GM19351 (cell line): ENCODE results near the gene NUP98.
"Not testable (repeated sequence)": the region's sequence is repeated elsewhere in the genome, so short reads cannot be mapped to it uniquely, and the experiment has no call there.

Experiments
- ATAC-seq: cut with Tn5 transposase; IDR thresholded peaks from one replicate; pipeline ENCODE4 v1.9.1; 2021; ENCODE audit warnings: mild to moderate bottlenecking, moderate library complexity; ENCODE audit not compliant: unreplicated experiment

NUP98 gene

GRCh38 chr11:3679077-3679476, 118.3 kb downstream of the NUP98 start:
- ATAC-seq = no peak

DNA sequence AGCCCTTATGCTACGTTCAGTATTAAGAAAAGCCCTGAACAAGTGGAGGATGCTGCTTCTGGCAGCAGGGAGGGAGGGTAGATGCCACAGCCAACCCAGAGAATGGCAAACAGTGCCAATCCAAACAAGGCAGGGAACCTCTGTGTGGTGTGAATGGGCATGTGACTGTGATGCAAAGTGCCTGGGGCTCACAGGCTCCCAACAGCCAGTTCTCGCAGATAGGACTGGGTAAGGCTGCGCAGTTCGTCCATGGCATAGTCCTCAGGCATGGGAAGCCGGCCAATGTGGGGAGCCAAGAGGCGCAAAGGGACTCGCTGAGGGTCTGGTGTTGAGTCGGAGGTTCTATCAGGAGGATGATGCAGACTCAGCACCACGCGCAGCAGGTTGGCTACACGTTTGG, 121.4 kb downstream of the NUP98 start:
- ATAC-seq = no peak

- ATAC-seq = no peak
Observed at GRCh38 chr11:3674189-3674588, 123.2 kb downstream of the NUP98 start.

GRCh38 chr11:3671334-3672254, 125.8 kb downstream of the NUP98 start, which contains the start of gene CHRNA10:
Gene CHRNA10 (minus strand): TSS chr11:3671384. CDS start chr11:3671312, 72 bp downstream.
- ATAC-seq = no peak

DNA sequence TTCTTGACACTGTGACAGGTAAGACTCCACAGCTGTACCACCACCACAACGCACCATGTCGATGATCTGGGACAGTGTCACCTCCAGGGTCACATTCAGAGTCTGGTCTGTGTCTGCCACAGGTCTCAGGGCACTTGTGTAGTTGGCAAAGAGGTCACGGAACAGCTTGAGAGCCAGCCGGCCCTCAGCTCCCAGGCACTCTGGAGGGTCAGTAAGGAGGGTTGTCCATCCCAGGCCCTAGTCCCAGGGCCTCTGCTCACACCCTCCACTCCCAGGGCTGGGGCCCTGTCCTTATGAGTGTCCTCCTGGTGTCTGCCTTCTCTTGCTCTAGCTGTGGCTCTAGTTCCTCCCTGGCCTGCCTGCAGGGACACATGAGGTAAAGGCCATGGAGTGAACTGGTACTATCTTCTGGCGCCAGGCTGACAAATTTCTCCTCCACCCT, 127.6 kb downstream of the NUP98 start:
- ATAC-seq = no peak

DNA sequence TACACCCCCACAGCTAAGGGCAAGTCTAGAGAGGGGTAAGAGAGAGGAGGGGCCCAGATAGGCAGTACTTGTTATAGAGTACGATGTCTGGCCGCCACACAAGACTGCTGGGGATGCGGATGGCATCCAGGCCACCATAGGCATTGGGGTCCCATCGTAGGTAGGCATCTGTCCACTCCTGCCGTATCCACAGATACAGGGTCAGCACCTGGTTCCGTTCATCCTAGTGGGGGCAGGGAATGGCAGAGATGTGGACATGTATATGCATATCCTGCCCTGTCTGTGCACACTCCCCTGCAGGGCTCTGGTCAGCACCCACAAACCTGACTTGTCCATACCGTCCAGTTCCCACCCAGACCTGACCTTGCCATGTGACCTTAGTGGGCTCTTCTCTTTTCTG, 128.2 kb downstream of the NUP98 start:
- no peak for ATAC-seq

DNA sequence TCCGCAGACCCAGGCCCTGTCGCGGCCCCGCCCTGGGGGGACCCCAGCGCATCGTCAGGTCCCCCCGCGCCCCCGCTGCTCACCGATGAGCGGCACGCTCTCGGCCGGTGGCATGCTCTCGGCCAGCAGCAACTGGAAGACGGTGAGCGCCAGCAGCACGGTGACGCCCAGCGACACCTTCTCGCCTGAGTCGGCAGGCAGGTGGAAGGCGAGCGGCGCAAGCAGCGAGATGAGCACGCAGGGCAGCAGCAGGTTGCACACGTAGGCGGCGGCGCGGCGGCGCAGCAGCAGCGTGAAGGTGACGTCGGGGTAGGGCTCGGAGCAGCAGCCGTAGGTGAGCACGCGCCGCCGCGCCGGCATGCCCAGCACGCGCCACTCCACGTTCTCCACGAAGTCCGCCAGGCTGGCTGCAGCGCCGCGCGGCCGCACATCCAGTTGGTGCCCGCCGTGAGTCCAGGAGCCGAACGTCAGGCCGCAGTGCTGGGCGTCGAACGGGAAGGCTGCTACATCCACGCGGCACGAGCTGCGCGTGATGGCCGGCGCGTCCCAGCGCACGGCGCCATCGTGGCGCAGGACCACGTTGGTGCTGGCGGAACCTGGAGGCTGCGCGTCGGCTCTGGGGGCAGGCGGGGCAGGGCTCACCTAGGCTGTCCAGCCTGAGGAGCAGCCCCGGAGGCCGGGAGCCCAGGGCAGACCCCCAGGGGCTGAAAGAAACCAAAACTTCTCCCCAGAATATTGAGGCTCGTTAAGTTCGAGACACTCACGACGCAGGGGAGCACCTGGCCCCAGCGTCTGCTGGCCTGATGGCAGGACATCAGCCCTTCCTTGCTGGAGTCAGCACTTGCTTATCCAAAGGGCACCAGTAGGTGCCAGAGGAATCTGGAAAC, 130.0 kb downstream of the NUP98 start:
- ATAC-seq = no peak

GRCh38 chr11:3666023-3666530, 131.3 kb downstream of the NUP98 start:
- ATAC-seq = no peak

DNA sequence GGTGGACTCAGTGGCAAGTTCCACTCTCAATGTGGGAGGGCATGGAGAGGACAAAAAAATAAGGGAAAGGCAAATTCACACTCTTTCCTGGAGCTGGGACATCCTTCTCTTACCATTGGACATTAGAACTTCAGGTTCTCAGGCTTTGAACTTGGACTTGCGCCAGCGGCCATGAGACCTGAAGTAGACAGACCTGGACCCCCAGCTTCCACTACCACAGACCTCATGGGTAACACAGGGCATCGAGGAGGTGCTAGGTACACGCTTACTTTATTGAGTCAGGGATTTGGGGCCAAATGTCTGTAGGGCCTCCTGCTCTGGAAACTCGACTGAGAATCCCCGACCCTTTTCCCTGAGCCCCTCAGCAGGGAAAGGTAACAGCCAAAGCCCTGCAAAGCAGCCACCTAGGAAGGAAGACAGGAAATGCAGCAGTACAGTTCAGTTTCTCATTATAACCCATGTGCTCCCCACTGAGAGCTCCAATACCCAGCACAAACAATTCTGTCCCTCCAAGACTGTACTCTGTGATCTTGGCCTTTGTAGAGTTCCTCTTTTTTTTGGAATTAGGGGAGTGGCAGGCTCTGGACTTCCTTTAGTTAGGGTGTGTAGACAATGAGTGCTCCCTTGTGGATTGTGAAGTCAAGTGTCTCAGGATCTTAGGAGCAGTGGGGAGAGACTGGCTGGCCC, 131.9 kb downstream of the NUP98 start:
- ATAC-seq = no peak

DNA sequence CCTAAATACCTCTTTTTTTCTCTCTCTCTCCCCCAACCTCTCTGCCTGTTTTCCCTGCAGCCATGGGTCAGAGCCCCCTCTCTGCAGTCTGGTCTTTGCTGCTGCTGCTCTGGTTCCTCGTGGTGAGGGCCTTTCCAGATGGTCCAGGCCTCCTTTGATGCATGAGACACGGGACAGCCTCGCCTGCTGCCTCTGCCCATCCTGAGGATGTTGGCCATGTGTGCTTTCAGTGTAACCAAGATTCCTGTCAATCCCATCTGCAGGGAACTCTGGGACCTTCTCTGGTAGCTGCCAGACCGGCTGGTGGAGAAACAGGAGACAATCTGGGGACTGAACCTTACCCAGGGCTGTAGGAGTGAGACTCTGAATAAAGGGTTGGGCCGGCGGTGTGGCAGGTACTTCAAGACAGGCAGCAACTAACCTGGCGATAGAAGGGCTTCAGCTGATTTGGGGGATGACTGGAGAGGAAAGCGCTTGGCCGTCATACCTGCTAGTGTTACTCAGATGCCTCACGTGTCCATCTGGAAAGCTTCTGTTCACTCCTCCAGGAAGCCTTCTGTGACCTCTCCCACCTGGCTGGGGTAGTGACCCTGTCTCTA, 133.2 kb downstream of the NUP98 start:
- ATAC-seq = no peak

DNA sequence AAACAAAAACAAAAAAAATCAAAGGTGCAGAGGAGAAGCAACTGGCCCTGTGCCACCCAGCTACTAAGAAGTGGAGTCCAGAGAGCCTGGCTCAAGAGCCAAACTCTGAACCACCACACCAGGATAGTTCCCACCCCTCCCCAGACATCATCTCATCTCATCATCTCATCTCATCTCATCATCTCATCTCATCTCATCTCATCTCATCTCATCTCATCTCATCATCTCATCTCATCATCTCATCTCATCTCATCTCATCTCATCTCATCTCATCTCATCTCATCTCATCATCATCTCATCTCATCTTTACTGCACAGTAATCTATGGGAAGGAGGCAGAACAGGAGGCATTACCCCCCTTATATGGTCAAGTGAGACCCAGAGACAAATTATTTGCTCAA, 134.5 kb downstream of the NUP98 start:
- ATAC-seq = no peak

DNA sequence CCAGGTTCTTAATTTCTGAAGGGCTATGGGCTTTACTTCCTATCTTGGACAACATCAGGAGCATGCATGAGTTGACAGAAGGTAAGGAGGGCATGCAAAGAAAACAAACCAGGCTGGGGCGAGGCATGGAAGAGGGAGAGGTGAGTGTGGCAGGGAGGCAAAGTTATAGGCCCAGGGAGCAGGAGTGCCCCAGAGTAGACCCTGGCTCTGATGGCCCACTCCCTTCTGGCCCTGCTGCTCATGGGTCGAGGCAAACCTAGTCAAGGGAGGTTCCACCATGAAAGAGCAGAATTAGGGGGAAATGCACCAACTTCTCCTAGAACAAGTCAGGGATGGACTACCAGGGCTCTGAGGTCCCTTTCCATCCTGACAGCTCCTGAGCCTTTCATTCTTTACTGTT, 136.4 kb downstream of the NUP98 start:
- ATAC-seq = no peak

DNA sequence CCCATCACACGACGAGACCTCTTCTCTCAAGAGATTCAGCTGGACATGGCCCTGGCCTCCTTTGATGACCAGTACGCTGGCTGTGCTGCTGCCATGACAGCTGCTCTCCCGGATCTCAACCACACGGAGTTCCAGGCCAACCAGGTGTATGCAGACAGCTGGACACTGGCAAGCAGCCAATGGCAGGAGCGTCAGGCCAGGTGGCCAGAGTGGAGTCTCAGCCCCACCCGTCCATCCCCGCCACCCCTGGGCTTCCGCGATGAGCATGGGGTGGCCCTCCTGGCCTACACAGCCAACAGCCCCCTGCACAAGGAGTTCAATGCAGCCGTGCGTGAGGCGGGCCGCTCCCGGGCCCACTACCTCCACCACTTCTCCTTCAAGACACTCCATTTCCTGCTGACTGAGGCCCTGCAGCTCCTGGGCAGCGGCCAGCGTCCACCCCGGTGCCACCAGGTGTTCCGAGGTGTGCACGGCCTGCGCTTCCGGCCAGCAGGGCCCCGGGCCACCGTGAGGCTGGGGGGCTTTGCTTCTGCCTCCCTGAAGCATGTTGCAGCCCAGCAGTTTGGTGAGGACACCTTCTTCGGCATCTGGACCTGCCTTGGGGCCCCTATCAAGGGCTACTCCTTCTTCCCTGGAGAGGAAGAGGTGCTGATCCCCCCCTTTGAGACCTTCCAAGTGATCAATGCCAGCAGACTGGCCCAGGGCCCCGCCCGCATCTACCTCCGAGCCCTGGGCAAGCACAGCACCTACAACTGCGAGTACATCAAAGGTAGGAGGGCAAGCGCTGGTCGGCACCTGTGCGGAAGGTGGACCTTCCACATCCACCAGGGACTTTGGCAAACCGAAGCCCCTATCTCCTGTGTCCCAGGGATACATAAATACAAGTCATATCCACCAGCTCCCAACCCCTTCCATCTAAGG, 137.5 kb downstream of the NUP98 start:
- no peak for ATAC-seq

DNA sequence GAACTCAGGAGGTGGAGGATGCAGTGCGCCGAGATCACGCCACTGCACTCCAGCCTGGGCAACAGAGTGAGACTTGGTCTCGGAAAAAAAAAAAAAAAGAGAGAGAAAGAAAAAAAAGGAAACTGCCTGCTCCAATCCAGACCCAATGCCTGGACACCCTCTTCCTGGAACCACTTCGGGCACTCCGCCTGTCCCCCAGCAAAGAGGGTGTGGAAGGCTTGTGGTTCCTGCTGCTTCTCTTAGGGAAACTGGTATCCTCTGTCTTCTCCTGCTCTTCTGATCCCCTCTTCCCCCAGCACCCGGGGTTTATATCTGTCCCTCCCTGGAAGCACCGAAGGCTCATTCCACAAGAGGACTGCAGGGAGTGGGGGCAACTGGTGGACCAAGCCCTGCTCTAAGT, 139.1 kb downstream of the NUP98 start:
- no peak for ATAC-seq

DNA sequence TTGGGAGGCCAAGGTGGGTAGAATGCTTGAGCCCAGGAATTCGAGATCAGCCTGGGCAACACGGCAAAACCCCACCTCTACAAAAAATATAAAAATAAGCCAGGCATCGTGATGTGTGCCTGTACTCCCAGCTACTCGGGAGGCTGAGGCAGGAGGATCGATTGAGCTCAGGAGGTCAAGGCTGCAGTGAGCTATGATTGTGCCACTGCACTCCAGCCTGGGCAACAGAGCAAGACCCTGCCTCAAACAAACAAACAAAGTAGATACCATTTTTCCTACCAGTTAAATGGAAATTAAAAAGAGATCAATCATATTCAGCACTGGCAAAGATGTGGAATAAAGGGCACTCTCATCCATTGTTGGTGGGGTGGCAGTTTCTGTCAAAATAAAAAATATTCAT, 140.0 kb downstream of the NUP98 start:
- ATAC-seq = not testable (repeated sequence)

- no peak for ATAC-seq
Observed at GRCh38 chr11:3655547-3655946, 141.8 kb downstream of the NUP98 start.

GRCh38 chr11:3652514-3652913, 144.8 kb downstream of the NUP98 start:
- ATAC-seq = not testable (repeated sequence)

DNA sequence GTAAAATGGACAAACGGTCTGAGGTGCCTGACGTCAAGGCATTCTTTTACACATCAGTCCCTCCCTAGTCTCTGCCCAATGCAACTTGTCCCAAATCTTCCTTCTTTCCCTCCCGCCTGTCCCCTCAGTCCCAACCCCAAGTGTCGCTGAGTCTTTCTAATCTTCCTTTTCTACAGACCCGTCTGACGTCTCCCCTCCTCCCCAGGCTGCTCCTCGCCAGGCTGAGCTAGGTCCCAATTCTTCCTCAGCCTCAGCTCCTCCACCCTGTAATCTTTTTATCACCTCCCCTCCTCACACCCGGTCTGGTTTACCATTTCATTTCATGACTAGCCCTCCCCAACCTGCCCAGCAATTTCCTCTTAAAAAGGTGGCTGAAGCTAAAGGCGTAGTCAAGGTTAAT, 148.0 kb downstream of the NUP98 start:
- ATAC-seq = not testable (repeated sequence)

DNA sequence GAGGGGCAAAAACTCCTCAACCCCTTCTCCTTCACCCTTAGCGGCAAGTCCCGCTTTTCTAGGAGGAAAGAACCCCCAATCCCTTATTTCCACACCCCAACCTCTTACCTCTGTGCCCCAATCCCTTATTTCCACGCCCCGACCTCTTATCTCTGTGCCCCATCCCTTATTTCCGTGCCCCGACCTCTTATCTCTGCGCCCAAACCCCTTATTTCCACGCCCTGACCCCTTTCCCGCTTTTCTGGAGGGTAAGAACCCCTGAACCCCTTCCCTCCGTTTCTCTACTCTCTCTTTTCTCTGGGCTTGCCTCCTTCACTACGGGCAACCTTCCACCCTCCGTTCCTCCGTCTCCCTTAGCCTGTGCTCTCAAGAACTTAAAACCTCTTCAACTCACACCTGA, 148.5 kb downstream of the NUP98 start:
- ATAC-seq = not testable (repeated sequence)
